GM19438 (cell line): ENCODE results near the gene GTF2F2.

Source experiments
- ATAC-seq: cut with Tn5 transposase; IDR thresholded peaks from one replicate; pipeline ENCODE4 v1.9.1; 2021; ENCODE audit warnings: low read depth; ENCODE audit not compliant: unreplicated experiment

GTF2F2 gene

DNA sequence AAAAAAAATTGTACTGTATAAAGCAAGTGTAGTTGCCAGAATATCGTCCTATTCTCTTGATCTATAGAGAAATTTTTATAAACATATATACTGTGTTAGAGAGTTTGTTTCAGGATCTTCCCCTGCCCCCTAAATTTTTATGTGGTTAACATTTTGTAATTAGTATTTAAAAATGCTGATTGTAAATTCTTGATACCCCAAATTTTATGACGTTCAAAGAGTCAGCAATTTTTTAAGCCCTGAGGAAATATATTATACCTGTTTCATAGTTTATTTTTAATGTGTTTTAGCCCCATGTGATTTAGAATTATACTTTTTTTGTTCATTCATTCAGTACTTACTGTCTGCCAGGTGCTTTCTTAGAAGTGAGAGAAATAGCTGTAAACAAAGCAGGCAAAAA, 87.8 kb downstream of the GTF2F2 start:
- no peak for ATAC-seq

DNA sequence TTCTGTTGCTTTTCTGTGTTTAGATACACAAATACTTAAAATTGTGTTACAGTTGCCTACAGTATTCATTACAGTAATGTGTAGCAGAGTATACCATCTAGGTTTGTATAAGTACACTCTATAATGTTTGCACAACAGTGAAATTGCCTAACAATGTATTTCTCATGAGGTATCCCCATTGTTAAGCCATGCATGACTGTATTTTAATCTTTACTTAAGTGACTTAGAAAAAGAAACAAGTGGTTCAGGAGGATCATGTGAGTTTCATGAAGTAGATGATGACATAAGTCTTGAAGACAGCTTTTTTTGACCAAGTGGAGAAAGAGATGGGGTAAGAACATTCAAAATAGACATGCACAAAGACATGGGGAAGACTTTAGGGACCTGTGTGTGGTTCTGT, 88.9 kb downstream of the GTF2F2 start:
- no peak for ATAC-seq

DNA sequence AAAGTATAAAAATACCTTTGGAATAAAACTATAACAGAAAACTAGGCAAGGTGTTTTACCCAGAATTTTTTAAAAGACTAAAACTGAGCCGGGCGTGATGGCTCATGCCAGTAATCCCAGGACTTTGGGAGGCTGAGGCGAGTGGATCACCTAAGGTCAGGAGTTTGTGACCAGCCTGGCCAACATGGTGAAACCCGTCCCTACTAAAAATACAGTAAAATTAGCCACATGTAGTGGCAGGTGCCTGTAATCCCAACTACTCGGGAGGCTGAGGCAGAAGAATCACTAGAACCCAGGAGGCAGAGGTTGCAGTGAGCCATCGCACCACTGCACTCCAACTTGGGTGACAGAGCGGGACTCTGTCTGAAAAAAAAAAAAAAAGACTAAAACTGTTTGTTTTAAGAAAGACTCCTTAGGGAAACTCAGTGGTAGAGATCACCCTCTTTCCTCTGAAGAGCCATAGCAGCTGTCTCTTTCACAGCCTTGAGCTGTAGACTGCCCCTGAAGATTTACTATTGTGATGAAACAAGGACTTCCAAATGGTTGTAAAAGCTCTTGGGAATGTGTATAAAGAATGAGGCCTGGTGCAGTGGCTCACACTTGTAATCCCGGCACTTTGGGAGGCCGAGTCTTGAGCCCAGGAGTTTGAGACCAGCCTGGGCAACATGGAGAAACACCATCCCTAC, 95.2 kb downstream of the GTF2F2 start:
- ATAC-seq = no peak

DNA sequence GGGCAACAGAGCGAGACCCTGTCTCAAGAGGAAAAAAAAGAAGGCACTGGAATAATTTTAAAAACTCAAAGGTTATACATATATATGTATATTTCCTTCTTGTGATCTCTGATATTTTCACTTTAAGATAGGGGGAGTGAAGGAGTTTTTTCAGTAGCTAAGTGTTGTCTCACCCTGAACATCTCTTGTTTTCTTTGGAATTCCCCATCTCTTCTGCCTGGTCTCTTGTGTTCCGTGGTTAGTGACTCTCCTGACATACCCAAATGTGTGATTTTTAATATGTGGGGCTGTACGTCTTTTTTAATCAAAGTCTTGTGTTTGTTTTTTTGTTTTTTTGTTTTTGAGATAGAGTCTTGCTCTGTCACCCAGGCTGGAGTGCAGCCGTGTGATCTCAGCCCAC, 95.9 kb downstream of the GTF2F2 start:
- ATAC-seq = no peak

DNA sequence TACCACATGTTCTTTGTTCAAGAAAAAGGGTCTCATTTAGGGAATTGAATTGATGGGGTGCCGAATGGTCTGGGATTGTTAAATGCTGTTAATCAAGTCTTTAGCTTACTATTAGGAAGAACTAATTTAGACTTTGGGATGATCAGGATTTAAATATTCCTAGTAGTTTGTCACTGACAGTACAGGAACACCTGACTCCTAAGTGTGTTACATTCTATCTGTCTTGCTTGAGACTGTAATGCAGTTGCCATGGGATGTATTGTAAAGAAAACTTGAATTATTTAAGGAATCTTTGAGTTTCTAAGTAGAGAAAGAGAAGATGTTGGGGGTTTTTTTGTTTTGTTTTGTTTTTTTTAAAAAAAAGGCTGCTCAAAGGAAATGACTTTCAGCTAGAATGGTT, 98.4 kb downstream of the GTF2F2 start:
- no peak for ATAC-seq

DNA sequence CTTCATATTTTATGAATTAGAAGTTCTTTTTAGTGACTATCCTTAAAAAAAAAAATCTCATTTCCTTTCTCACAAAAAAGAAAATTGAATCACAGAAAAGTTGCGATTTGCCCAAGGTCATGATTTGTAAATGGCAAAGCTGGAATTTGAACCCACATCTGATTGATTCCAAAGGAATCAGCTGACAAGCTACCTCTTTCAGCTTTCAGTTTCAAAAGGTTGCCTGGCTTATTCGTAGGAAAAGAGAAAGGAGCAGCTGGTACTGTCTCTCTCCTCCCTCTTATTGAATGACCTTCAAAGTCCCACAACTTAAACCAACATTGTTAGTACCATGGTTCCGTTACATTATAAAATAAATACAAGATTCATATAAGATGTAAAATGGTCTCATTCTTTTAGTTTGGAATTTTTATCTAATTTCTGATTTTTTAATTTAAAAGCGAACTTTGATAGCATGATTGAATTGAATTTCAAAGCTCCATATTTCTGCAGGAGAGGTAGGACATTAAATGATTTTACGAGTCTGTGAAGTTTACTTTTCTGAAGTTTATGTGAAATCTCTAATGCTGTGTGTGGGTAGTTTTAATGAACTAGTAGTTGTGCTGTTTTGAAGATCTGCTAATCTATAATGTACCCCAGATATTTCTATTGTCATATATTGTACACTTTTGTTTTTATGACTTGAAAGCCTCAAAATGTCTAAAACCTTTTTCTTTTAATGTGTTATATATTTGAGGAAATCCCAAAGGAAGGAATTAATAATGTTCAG, 99.0 kb downstream of the GTF2F2 start:
- ATAC-seq = no peak

DNA sequence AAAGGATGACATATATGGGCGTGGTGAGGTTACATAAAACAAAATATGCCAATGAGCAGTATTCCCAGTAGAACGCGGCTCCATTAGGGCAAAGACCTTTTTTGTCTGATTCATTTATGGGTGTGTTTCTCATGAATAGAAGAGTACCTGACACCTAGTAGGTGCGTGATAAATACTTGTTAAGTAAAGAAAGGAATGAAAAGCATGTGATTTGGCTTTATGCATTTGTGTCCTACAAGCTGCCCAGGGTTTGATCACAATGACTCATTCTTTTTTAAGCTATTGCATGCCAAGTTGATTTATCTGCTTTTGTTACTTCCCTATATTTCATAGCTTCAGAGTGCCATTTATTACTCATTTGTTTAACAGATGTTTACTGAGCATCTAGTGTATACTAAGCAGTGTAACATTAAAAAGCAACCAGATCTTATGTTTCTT, 99.6 kb downstream of the GTF2F2 start:
- no peak for ATAC-seq

DNA sequence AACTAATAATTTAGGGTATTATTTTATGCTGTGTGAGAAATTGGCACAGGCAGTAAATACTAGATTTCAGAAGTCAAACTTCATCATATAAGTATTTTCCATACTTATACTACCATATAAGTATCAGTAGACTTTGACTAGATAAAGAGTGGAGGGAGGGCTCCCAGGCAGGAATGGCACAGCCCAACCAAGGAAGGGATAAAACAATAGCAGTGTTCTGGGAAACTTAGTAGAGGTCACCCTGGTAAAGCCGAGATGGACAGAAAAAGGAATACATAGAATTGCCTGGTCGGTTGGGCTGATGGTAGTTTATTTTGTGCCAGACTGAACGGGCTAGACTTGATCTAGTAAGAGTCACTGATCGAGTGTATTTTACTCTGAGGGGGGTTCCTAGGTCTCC, 100.1 kb downstream of the GTF2F2 start:
- ATAC-seq = no peak

DNA sequence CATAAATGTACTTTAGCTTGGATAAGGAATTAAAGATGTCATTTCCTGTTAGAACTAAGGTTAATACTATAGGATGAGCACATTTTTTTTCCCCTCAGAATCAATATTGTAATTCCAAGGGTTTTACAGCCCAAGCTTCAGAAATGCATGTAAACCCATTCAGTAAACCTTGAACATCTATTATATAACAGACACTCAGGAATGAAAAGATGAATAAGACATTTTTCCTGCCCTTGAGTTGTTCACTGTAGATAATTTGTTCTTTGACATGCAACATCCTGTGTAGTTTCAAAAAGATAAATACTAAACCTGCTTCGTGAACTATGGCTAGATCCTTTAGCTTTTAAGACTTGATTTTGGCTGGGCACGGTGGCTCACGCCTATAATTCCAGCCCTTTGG, 102.2 kb downstream of the GTF2F2 start:
- no peak for ATAC-seq

DNA sequence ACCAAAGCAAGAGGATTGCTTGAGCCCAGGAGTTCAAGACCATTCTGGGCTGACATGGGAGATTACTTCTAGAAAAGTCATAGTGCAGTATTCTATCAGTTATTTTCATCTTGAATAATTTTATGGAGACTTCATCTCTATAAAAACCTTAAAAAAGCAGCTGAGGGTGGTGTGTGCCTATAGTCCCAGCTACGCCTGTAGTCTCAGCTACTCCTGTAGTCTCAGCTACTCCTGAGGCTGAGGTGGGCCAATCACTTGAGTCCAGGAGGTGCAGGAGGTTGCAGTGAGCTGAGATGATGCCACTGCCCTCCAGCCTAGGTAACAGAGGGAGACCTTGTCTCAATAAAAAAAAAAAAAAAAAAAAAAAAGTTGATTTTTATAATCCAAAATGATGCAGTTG, 102.6 kb downstream of the GTF2F2 start:
- ATAC-seq = no peak

DNA sequence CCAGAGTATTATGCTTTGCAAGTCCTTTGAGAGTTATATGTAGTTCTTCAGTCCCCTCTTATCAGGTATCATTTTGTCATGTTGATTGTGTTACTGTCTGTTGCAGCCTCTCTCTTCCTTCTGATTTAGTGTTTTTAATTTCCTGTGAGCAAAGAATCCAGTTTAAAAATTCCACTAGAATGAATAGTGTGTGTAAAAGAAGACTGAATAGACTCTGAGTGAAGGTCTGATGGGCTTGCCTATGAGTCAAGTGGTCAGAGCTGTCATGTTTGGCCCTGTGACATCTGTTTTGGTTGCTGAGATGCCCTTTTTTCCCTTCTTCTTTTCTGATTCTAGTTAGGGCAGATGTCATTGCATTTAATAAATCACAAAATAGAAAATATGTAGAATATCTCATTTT, 103.9 kb downstream of the GTF2F2 start:
- ATAC-seq = no peak

DNA sequence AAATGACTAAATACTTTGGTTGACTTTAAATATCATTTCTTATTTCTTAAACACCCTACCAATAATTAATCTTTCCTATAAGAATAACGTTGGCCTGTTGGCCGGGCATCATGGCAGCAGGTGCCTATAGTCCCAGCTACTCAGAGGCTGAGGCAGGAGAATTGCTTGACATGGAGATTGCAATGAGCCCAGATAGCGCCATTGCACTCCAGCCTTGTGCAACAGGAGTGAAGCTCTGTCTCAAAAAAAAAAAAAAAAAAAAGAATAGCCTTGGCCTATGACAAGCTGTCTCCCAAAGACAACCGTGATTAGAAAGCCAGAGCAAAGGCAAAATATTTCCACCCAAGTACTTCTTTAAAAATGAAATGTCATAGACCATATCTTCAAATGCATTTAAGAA, 105.1 kb downstream of the GTF2F2 start:
- ATAC-seq = no peak

DNA sequence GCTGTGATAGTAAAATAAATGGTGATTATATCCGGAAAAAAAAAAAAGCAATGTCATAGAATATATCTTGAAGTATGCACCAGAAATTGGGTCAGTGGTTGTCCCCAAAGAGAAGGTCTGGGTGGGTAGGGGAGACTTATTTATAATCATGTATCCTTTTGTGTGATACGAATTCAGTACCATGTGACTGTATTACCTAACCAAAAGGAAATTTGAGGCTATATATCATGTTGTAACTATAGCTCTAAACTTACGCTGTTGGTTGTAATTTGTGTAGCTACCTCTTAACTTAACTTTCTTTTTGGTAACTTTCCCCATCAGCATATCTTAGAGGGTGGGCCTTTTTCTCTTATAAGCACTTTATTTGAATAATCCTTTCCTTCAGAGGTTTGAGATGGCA, 105.7 kb downstream of the GTF2F2 start:
- no peak for ATAC-seq

DNA sequence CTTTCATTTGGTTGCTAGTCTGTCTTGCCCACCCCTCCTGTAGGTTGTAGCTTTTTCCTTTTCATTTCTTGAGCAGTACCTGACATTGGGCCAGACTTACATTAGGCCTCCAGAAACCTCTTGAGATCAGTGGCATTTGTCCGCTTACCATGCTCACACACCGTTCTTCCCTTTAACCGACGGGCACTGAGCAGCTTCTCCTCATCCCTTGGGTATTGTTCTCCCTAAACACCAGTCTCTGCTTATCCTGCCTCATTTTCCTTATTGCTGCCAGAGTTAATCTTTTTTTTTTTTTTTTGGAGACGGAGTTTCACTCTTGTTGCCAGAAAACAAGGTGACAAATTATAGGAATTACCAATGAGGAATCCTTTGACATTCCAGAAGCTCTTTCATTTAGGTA, 107.7 kb downstream of the GTF2F2 start:
- no peak for ATAC-seq

DNA sequence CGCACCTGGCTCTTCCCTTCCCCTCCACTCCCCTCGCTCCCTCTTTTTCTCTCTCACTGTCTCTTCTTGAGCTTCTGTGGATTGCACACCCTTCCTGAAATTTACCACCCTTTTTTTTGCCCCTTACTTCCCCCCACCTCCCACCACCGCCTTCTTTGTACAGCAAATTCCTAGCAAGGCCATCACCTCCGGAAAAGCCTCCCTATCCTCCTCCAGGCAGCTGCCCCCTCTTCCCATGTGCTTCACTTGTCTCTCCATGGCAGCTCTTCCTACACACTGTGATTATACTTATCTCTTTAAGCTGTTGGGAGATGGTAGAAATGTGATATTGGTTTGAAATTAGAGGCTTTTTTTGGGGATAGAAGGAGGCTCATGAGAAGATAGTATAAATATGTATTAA, 108.9 kb downstream of the GTF2F2 start:
- no peak for ATAC-seq

DNA sequence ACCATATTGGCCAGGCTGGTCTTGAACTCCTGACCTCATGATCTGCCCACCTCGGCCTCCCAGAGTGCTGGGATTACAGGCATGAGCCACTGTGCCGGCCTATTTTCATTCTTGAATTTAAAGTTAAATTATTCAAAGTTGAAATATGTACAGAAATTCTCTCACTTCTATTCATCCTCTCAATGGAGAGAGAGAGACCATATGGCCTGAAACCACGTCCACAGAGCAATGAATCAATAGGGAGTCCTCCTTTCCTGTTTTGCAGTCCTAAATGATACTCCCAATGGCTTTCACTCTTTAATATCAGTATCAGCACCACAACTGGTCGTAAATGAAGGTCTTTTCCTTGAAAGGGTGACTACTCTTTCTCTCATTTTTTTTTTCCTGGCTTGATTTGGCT, 111.0 kb downstream of the GTF2F2 start:
- ATAC-seq = no peak

DNA sequence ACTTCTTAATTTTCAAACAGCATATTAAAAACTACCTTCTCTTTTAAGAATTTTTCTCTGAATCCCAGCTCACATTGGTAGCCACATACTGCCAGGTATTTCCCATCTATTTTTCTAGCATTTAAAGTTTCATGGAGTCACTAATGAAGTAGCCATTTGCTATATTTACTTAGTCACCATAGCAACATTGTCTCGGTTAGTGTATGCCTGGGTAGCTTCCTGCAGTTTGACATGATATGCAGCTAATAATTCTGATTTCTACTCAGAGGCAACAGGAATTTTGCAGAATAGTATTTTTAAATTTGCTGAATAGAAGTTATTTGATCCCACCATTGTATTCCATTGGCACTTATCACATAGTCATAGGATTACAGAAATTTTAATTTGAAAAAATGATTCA, 111.4 kb downstream of the GTF2F2 start:
- no peak for ATAC-seq

DNA sequence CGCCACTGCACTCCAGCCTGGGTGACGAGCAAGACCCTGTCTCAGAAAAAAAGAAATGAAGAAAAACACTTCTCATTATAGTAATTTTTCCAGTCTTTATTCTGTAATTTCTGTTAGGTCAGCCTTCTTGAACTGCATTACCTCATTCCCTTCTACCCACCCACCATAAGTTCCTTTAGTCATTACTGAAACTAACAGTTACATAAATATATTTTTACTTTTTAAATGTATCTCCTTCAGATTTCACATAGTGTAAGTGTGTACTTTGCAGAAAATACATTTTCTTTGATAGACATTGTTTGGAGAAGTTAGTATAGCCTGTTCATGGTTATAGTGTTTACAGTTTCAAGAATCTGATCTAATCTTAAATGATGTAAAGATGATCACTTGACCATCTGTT, 112.3 kb downstream of the GTF2F2 start:
- no peak for ATAC-seq

DNA sequence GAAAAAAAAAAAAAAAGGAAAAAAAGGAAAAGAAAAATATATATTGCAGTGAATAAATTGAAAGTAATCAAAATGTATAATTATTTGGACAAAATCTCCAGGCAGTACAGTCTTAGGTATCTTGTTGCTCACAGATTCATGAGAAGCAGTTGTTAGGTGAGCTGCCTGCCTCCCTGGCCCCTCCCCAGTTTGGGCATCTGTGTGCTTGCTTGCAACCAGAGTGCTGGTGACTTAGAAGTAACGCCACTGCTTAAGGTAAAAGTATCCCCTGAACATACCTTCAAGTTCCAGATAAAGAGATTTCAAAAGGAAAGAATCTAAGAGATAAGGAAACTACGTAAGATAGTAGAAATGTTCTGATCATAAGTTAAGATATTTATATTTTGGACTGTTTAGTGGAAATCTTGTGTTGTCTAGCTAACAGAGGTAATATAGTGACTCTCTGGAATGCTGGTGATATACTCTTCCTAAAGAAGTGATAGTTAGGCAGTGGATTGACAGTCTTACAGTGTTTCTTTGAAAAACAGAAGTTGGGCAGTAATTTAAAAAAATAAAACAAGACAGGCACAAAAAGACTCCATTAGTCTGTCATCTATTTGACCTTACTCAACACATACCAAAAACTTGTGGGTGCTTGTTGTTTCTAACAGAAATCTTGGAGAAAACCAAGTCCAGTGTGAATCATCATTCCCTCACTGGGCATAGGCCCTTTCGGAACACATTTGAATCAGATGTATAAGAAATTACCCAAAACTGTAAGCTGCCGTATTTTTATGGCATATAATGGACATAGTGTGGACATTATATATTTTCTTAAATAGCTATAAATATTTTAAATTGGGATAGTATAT, 118.9 kb downstream of the GTF2F2 start:
- no peak for ATAC-seq

DNA sequence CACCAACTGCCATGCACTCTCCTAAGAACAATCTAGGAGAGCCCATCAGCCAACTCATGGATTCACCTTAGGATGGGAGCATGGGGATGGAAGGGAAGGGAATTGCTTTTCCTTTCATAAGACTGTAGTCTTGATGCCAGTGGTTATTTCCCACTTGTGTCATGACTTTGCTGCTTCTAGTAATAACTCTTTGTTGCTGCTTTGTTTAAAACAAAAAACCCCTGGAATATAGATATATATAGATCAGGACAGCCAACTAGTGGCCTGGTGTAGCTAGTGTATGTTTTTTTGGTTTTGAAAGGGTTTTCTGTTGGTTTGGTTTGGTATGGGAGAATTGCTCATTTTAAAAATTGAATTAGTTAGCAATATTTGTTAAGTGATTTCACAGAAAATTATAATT, 119.8 kb downstream of the GTF2F2 start:
- ATAC-seq = no peak

DNA sequence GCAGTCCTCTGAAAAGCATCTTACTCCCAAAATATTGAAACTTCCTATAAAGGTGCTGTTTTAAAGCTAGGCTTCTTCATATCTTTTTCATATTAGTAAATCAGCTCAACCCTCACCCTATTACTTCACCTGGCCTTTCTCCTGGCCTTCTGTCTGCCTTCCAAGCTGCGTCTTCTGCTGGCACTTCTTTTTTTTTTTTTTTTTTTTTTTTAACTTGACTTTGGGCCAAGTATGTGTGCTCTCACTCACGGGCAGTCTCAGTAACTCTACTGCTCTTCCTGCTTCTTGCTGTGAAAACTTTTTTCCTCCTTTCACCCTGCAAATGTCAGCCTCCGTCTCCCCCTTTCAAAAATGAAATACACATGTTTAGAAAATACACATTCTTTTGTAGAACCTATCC, 121.8 kb downstream of the GTF2F2 start:
- ATAC-seq = no peak
